ENCODE results near the gene ZNF598.
"Not testable (repeated sequence)": the region's sequence is repeated elsewhere in the genome, so short reads cannot be mapped to it uniquely, and the experiment has no call there.

The ZNF598 gene

DNA sequence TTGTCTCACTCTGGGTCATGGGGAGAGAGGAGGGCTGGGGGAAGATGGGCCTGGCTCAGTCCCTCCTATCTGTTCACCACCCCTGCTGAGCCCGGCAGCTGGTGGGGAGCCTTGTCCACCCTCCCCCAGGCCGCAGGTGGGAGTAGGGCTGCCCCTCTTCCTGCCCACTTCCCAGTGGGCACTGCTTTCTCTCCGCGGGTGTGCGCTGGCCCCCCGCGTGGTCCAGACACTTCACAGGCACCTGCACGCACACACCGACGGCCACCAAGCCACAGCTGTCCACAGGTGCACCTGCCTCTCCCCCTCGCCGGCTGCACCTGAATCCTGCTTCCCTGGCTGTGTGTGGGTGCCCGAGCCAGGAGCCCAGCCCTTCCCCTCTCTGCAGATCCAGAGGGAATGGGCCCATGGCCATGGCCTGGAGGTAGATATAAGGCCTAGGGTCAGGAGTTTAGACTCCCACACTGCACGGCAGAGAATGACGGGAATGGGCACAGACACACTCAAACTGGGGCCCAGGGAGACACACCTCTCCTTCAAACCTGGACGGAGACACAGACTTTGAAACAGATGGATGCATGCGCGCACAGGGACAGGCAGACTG is 19.1 kb upstream of the ZNF598 start:
- no peak for DNase-seq (ENCODE audit: low read depth, low spot score)

DNA sequence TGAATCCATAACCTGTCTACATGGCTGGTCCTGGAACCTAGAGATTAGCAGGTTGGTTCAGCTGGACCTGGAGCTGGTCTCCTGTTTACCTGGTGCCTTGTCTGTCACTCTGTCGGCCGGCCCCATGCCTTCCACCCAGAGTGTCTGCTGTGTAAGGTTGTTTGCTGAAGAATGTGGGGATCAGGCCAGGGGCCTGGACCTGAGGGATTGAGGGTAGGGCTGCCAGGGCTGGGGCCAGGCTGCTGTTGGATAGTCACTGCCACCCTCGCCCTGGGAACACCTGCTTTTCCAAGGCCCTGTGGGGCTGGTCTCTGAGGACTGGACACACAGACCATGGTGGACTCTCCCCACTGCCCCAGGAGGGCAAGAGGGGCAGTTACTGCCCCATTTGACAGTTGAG is 18.5 kb upstream of the ZNF598 start:
- DNase-seq (ENCODE audit: low read depth, low spot score) = no peak

DNA sequence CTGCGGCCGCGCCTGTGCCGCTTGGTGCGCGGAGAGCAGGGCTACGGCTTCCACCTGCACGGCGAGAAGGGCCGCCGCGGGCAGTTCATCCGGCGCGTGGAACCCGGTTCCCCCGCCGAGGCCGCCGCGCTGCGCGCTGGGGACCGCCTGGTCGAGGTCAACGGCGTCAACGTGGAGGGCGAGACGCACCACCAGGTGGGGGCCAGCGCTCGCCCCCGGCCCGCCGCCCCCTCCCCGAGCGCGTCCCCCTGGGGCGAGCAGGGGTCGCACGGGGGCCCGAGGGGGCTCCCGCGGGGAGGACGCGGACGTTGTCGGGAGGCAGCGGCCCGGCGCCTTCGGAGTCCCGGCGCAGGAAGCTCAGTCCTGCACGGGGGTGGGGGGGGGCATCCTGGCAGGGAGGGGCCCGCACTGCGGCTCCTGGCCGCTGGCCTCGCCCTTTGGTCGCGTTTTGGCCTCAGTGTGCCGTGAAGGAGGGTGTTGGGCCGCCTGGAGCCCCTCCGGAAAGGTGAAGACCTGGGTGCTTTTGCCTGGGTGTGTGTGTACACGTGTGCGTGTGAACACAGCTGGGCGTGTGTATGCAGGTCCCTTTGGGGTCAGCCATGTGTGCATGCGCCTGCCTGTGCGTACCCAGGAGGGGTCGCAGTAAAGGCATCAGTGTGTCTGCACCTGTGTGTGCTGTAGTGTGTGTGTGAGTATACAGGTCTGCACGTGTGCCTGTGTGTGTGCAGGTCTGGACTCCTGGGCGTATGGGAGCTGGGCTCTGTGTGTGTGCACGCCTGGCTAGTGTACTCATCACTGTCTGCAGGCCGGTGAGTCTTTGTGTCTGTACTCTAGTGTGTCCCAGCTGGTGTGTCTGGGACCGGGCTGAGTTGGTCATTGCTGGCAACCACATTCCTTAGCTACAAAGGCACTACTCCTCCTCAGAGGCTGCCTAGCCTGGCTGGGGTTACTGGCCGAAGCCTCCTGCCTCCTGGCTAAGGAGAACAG is 17.7 kb upstream of the ZNF598 start:
- DNase-seq (ENCODE audit: low read depth, low spot score) = no peak

DNA sequence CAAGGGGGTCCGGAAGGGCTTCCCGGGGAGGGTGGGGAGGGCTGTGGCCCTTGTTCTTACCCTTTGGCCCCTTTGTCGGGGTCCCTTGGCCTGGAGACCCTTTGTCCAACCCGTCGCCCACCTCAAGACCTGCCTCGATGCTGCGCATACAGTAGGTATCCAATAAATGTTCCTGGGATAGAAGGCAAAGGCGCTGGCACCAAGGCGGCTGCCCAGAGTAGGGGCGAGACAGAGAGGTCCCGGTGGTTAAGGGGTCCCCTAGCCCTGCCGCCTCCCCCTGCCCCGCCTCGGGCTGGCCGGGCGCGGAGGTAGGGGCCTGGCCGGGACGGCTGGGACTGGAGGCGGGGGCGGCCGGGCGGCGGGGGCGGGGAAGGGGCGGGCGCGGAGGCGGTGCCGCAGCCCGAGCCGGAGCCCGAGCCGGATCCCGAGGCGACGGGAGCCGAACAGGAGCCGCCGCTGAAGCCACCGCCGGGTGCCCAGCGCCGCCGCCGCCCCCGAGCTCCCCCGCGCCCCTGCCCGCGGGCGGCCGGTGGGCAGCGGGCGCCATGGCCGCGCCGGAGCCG is 16.9 kb upstream of the ZNF598 start, which contains the start of gene NHERF2:
Gene NHERF2, plus strand, starts transcription at position 442 of the 563 bp plus-strand sequence. Its CDS starts 104 bp downstream, at position 546.
- no peak for DNase-seq (ENCODE audit: low read depth, low spot score)

DNA sequence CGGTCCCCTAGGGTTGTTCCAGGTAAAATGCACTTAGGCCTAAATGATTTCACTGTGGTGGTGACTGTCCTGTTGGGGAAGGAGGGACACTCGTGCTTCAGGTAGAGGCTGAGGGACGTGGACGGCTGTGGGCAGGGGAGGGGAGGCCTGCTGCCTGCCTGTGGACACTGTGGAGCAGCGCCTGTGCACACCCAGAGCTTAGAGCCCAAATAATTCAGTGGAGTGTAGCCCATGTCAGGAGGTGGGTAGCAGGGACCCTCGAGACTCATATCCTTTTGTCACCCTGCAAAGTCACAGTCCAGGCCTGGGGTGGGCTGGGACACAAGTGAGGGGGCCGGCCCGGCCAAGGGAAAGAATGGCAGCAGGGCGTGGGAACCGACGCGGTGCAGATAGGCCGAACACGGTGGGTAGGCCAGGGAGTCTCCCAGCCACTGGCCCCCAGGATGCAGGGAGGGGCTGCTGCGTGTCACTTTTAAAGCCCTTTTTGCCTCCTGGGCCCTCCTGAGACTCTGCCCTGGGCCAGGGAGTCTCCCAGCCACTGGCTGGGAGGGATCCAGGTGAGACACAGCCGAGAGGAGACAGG is 16.3 kb upstream of the ZNF598 start:
- DNase-seq (ENCODE audit: low read depth, low spot score) = no peak

DNA sequence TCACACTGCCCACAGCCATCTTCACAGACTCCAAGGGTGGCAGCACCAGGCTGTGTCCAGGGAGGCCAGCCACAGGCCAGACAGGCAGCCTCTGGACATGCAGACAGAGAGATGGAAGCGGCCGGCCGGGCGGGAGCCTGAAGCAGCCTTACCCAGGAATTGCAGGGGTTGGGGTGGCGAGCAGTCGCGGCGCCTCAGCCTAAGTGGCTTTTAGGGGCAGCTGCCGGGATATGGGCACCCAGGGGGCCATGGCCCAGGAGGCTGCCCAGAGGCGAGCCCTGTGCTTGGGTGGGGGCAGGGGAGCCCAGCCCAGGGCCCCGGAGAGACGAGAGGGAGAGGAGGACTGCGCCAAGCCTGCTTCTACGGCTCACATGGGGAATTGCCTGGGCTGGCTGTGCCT is 15.6 kb upstream of the ZNF598 start:
- no peak for DNase-seq (ENCODE audit: low read depth, low spot score)

DNA sequence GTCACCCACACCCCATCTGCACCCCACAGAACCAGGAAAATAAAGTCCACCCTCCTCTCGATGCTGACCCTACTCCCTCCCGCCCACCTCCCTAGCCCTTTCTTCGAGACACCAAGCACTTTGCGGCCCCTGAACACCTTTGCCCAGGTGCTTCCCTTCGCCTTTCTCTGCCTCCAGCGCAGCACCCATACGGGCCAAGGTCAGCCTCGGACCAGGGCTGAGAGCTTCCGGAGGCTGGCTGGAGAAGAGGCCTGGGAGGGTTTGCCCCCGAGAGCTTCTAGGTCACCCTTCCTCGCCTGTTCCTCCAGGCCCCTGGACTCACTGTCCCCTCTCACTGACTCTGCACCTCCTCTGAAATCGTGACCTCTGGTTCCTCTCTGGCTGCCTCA is 14.4 kb upstream of the ZNF598 start:
- DNase-seq (ENCODE audit: low read depth, low spot score) = no peak

DNA sequence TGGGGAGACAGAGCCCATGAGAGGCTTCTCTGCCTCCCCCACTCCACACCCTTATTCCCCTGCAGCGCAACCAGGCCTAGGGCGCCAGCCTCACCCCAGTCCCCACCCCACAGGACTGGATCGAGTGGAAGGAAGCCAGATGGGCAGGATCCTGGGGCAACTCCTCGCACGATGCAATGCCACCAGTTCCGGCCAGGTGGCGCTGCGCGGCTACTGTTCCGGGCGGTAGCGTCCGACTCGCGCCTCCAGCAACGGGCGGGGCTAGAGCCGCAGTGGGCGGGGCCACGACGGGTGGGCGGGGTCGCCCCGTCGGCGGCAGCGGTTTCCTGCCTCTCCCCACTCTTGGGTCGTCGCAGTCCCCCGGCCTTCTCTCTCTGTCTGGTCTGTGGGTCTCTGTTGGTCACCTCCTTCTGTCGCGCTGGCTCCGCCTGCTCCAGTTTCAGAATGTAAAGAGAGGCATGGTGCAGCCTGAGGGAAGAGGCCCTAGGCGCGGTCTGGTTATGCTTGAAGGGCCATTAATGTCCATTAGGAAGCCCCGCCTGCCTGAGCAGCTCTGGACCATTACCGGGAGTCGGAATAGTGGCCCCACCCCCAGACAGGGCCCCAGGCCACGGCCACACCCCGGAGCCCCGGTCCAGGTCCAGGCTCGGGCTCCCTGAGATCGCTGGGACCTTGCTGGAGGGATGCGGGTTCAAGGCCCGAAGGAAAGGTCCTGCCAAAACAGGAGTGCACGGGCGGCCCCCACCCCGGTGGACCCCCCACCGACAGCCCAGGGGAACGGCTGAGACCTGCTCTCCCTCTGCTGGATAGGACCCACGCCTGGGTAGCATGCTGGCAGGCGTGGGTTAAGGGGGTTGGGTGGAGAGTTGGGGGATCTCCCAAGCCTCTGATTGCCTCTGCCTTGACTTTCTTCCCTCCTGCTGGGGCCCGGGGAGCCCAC is 13.7 kb upstream of the ZNF598 start:
- no peak for DNase-seq (ENCODE audit: low read depth, low spot score)

DNA sequence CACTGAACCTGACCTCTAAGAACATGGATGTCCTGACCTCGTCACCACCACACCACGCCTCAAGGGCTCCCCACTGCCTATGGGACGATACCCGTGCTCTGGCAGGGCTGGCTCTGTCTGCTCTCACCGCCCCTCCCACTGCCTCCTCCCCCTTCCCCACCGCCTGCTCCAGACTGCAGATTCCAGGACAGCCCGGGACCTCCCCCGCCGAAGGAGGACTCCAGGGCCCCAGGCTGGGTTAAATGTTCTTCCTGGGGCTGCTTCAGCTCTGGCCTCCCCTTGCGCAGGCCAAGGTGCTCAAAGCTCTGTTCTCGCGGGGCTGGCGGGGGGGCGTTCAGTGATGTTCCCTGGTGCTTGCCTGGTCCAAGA is 13.1 kb upstream of the ZNF598 start:
- no peak for DNase-seq (ENCODE audit: low read depth, low spot score)

DNA sequence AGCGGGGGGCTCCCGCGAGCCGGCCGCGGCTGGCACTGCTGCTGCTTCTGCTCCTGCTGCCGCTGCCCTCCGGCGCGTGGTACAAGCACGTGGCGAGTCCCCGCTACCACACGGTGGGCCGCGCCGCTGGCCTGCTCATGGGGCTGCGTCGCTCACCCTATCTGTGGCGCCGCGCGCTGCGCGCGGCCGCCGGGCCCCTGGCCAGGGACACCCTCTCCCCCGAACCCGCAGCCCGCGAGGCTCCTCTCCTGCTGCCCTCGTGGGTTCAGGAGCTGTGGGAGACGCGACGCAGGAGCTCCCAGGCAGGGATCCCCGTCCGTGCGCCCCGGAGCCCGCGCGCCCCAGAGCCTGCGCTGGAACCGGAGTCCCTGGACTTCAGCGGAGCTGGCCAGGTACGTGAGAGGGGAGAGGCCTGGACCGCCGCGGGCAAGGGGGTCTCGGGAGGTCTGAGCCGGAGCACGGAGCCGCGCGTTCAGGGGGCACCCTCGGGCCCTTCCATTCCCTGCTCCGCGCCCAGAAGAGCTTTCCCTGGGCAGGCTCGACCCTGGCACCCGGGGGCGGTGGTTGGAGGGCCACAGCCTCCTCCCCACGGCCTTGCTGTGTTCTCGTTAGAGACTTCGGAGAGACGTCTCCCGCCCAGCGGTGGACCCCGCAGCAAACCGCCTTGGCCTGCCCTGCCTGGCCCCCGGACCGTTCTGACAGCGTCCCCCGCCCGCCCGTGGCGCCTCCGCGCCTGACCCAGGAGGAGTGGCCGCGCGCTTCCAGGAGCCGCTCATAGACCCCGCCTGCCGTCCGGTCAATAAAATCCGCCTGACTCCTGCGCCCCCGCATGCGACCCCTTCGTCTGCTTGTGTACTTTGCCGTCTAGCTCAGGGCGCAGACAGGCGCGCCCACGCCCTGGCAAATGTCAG is 10.6 kb upstream of the ZNF598 start:
- no peak for DNase-seq (ENCODE audit: low read depth, low spot score)

DNA sequence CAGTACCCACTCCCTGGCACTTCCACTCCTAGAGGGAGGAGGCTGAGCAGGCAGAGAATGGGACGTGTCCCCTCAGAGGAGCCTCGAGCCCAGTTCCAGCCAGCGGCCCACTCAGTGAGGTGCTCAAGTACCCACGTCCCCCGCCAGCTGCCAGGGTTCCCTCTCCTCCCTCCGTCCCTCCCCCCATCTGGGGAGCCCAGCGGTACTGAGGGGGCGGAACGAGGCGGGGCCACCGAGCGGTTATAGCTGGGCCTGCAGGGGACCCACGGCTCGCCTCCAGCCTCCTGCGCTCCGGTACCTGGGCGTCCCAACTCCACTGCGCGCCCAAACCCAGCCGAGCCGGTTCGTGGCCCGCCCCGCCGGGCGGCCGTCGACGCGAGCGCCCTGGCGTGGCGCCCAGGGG is 9.9 kb upstream of the ZNF598 start, which contains the start of gene NPW:
Gene NPW, plus strand, starts transcription at position 268 of the 403 bp plus-strand sequence.
- DNase-seq (ENCODE audit: low read depth, low spot score) = no peak

DNA sequence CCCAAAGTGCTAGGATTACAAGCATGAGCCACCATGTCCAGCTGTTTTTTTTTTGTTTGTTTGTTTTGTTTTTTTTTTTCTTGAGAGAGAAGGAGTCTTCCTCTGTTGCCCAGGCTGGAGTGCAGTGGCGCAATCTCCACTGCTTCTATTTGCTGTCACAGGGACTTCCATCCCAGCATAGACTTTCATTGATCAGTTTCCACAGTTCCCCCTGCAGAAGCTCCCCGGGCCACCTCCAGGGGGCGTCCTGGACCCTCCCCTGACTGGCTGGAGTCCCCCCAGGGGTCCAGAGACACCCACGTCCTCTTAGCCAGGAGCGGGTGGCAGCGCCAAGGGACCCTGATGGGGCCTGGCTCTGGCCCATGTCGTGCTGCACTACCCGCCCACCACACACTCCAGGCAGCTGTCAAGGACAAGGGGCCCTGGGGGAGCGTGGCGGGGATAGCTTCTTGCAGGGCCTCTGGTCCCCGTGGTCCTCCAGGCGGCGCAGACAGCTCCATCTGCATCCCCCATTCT is 6.8 kb upstream of the ZNF598 start:
- no peak for DNase-seq (ENCODE audit: low read depth, low spot score)

DNA sequence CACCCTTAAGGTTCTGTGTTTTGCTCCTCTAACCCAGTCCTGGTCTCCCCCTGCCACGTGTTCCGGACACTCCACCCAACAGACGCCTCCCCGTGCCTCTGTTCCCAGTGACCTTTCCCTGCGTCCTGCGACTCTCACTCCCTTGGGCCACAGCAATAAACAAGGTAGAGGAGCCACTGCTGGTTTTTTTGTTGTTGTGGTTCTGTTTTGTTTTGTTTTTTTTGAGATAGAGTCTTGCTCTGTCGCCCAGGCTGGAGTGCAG is 6.3 kb upstream of the ZNF598 start:
- DNase-seq (ENCODE audit: low read depth, low spot score) = no peak

DNA sequence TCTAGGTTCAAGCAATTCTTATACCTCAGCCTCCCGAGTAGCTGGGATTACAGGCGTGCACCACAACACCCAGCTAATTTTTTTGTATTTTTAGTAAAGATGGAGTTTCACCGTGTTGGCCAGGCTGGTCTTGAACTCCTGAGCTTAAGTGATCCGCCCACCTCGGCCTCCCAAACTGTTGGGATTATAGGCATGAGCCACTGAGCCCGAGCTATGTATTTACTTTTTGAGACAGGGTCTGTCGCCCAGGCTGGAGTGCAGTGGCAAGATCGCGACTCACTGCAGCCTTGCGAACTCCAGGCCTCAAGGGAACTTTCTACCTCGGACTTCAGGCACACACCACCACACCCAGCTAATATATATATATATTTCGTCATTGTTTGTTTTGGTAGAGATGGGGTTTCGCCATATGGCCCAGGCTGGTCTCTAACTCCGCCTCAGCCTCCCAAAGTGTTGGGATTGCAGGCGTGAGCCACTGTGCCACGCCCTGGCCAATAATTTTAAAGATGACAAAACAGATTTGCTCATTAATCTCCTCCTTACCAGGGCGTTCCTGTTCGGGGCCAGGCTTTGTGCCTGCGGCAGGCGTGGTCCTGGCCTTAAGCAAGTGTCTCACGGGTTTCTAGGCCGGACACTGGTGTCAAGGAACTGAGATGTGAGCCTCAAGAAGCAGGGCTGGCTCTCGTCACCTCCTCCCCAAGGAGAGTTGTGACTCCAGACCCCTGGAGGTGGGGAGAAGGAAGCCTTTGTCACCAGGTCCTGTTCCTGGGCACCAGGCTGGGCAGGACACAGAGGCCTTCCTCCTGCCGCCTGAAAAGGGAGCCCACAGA is 5.7 kb upstream of the ZNF598 start:
- no peak for DNase-seq (ENCODE audit: low read depth, low spot score)

DNA sequence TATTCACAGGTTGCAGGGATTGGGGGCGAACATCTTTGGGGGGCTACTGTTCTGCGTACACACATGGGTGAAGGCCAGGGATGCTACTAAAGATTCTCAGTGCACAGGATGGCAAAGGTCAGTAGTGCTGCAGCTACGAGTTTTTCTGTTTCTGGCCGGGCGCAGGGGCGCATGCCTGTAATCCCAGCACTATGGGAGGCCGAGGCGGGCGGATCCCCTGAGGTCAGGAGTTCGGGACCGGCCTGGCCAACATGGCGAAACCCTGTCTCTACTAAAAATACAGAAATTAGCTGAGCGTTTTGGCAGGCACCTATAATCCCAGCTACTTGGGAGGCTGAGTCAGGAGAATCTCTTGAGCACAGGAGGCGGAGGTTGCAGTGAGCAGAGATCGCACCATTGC is 3.9 kb upstream of the ZNF598 start:
- no peak for DNase-seq (ENCODE audit: low read depth, low spot score)

DNA sequence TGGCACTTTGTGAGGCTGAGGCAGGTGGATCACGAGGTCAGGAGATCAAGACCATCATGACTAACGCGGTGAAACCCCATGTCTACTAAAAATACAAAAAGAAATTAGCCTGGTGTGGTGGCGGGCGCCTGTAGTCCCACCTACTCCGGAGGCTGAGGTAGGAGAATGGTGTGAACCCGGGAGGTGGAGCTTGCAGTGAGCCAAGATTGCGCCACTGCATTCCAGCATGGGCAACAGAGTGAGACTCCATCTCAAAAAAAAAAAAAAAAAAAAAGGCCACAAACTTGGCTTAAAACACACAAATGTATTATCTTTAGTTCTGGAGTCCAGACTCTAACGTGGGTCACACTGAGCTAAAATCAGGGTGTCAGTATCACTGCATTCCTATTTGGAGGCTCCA is 2.1 kb upstream of the ZNF598 start:
- DNase-seq (ENCODE audit: low read depth, low spot score) = not testable (repeated sequence)

DNA sequence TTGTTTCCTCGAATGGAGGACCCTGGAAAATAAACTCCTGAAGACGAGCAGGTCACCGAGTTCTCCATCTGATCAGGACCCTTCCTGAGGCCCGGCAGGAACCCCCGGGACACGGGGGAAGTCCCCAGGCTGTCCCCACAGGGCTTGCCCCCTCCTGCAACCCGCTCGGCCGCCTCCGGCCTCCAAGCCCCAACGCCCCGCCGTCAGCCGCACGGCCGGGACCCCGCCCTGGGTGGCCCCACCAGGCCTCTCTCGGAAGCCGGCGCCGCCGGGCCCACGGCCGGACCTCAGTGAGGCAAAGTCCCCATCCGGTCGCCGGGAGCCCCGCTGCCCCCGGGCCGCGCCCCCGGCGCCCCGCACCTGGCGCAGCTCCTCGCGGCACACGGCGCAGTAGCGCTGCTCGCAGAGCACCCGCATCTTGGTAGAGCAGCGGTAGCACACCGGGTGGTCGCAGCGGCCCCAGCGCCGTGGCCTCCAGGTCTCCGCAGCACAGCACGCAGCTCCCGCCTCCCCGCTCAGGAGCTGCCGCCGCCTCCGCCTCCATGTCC is 383 bp downstream of the ZNF598 start:
- no peak for DNase-seq (ENCODE audit: low read depth, low spot score)

DNA sequence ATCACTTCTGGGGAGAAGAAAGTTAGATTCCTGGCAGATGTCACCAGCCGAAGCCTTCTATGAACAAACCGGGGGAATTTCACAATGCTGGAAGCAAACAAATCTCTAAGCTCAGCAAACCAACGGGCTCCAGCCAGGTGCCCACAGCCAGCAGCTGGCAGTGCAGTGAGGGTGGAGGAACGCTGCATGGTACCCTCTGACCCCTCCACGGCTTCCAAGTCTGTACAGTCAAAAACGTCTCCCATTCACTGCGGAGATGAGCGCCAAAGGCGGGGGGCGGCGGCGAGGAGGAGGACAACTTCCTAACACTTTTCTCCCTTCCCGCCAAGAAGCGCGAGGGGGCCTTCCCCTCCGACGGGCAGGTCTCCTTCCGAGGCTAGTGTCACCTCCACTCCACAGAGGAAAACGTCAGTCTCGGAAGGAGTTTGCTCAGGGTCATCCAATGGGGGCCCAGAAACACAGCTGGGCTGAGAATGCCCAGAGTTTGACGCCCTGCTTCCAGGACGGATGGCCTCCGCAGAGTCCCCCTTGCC is 924 bp downstream of the ZNF598 start:
- DNase-seq (ENCODE audit: low read depth, low spot score) = no peak
